Right lobe of liver (tissue), 6 donors: ENCODE results near the gene LRMDA. TPM values are rescaled to one million over a fixed set of nuclear protein-coding genes. Genes with fewer than 3 reads are reported as not detected.

Source experiments
- ATAC-seq, 4 donors: fragments of 200-7000 bp; cut with Tn5 transposase; one replicate each; pipeline ENCODE4 v1.9.1; 2020; ENCODE audit warnings: mild to moderate bottlenecking in 4 of 4, moderate library complexity in 4 of 4
- DNase-seq, 3 donors: peaks; one replicate each; pipeline ENCODE4 v3.0.0-alpha.2; 2020
- H3K27ac ChIP-seq, 3 donors: fragments of 200-600 bp; one replicate each; pipeline ENCODE4 v1.8.0; 2022
- H3K27me3 ChIP-seq, 2 donors: fragments of 200-600 bp; one replicate each; pipeline ENCODE4 v1.8.0; 2022
- H3K36me3 ChIP-seq, 4 donors: fragments of 200-600 bp; sonication (generic) in 1 of 4; one replicate each; pipeline versions ENCODE4 v1.5.1 to v1.8.0; 2017 to 2022; ENCODE audit warnings: control low read depth in 1 of 4
- H3K4me1 ChIP-seq, 4 donors: fragments of 200-600 bp; sonication (generic) in 1 of 4; one replicate each; pipeline versions ENCODE4 v1.5.1 to v1.8.0; 2017 to 2022; ENCODE audit warnings: control low read depth in 1 of 4
- H3K4me3 ChIP-seq, 3 donors: fragments of 200-600 bp; one replicate each; pipeline ENCODE4 v1.8.0; 2022
- H3K9me3 ChIP-seq, 4 donors: fragments of 200-600 bp; sonication (generic) in 1 of 4; one replicate each; pipeline versions ENCODE4 v1.5.1 to v1.8.0; 2017 to 2022; ENCODE audit warnings: control low read depth in 1 of 4
- POLR2A ChIP-seq: fragments of 450-650 bp; IDR thresholded peaks from one replicate; pipeline ENCODE4 v1.6.1; 2017; ENCODE audit warnings: antibody characterized with exemption, mild to moderate bottlenecking
- WGBS: methylation state at CpG from one replicate; pipeline ENCODE4 v1.1.6; 2018; ENCODE audit warnings: low coverage, low lambda C conversion rate; ENCODE audit not compliant: insufficient coverage; ENCODE audit errors: missing lambda C conversion rate; 5-methylcytosine and 5-hydroxymethylcytosine counted together
- intact Hi-C, 2 donors: fragments of 100-400 bp; cut with DNase I; formaldehyde crosslinking; loops; one replicate each; pipeline versions ENCODE4 v1.11.2 to v1.14.1; 2022
- total RNA-seq, 6 experiments: library from RNA; depleted of rRNA in 2 of 6; stranded (reverse); fragments of >200 nt in 2 of 6; fragmentation: NEBNext Ultra II Directional in 3 of 6; extraction: Animal tissue kit (Norgen Biotek cat#: 25700) in 3 of 6; gene quantifications; one replicate each; pipeline versions ENCODE4 v1.1.0 to v1.2.4, GENCODE V29; 2016 to 2023
- TF ChIP-seq, protein P1 (sequence below), 4 donors: fragments of 200-600 bp in 3 of 4; fragments of 450-650 bp in 1 of 4; IDR thresholded peaks; one replicate each; pipeline versions ENCODE4 v1.5.1 to v1.8.0; 2016 to 2022; ENCODE audit warnings: antibody characterized with exemption in 4 of 4, mild to moderate bottlenecking in 2 of 4
- donor health status: DM: no; HTN: yes; CAD: no.
- donor health status: DM: no; HTN: no; CAD: no.
- donor health status: DM: no; HTN: no; CAD: no.
- donor health status: DM: no; HTN: yes; CAD: no.
- donor health status: DM: no; HTN: yes; CAD: no.

The LRMDA gene
- total RNA-seq, 6 experiments from 2014 or later, result 9.9 to 19.9 (median 16.3) TPM

DNA sequence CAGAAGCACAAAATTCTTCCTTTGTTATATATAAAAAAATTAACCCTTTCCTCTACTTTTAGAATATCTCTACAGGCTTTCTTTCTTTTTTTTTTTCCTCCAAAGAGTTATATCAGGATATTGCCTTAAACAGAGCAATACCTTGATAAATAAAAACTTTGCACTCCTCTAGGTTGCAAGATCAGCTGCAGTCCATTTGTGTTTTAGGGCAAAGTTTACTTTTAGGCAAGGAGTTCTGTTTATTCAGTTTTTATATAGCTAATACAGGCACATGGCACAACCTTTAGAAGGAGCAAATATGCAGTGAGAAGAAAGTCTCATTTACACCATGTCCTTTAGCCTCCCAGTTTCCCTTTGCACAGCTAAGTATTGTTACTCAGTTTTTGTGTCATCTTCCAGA is 10.3 kb downstream of the LRMDA start:
- H3K36me3 ChIP-seq, result peaks cover 0 to 2% (median 0%) of the 10 kb centered on the region in 4 donors
- TF ChIP-seq POLR2A, result no peak
- TF ChIP-seq, protein P1, sequence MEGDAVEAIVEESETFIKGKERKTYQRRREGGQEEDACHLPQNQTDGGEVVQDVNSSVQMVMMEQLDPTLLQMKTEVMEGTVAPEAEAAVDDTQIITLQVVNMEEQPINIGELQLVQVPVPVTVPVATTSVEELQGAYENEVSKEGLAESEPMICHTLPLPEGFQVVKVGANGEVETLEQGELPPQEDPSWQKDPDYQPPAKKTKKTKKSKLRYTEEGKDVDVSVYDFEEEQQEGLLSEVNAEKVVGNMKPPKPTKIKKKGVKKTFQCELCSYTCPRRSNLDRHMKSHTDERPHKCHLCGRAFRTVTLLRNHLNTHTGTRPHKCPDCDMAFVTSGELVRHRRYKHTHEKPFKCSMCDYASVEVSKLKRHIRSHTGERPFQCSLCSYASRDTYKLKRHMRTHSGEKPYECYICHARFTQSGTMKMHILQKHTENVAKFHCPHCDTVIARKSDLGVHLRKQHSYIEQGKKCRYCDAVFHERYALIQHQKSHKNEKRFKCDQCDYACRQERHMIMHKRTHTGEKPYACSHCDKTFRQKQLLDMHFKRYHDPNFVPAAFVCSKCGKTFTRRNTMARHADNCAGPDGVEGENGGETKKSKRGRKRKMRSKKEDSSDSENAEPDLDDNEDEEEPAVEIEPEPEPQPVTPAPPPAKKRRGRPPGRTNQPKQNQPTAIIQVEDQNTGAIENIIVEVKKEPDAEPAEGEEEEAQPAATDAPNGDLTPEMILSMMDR (IDR thresholded peaks at IDR 0.05), result no peak
- no peak for DNase-seq
- intact Hi-C loops, result no loop called here
- ATAC-seq, result peak; percentile 66 to 77 (median 73)
- no peaks in the 10 kb centered on the region for H3K27me3 ChIP-seq
- no peaks in the 10 kb centered on the region for H3K9me3 ChIP-seq
- peaks cover 0 to 60% (median 16%) of the 10 kb centered on the region in 4 donors for H3K4me1 ChIP-seq
- H3K27ac ChIP-seq, result peak overlapping the region in 2 of 3 donors; percentile 60 to 70
- H3K4me3 ChIP-seq, result no peak overlapping the region

DNA sequence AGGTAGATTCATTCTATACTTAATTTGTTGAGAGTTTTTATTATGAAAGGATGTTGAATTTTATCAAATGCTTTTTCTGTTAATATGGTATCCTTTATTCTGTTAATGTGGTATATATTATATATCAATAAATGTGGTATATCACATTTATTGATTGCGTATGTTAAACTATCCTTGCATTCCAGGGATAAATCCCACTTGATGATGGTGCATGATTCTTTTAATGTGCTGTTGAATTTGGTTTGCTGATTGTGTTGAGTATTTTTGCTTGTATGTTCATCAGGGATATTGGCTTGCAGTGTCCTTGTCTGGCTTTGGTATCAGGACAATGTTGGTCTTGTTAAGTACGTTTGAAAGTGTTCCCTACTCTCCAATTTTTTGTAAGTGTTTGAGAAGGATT is 11.9 kb downstream of the LRMDA start:
- H3K4me3 ChIP-seq, result no peak overlapping the region
- DNase-seq, result no peak
- H3K36me3 ChIP-seq, result peaks cover 0 to 2% (median 0%) of the 10 kb centered on the region in 4 donors
- H3K27ac ChIP-seq, result no peak overlapping the region
- H3K9me3 ChIP-seq, result no peaks in the 10 kb centered on the region
- peaks cover 0 to 43% (median 11%) of the 10 kb centered on the region in 4 donors for H3K4me1 ChIP-seq
- no peak for ATAC-seq
- H3K27me3 ChIP-seq, result no peaks in the 10 kb centered on the region
- intact Hi-C loops, result no loop called here
- 73% methylated on average over 2 of the region's 2 CpGs for WGBS
- no peak for TF ChIP-seq POLR2A
- TF ChIP-seq, protein P1 (IDR thresholded peaks at IDR 0.05), result no peak

DNA sequence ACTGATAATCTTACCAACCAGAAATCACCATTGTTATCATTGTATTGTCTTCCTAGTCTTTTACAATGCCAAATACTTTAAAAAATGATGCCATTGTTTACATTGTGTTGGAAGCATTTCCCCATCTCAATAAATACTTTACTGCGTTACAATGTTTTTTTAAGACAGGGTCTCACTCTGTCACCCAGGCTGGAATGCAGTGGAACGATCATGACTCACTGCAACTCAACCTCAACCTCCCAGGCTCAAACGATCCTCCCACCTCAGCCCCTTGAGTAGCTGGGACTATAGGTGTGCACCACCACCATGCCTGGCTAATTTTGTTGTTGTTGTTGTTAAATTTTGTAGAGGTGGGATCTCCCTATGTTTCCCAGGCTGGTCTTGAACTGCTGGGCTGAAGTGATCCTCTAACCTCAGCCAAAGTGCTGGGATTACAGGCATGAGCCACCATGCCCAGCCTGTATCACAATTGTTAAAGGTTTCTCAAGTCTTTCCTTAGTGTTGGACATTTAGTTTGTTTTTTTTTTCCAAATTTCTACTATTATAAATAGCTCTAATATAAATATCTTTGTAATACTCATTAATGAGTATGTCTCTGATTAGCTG is 13.5 kb downstream of the LRMDA start:
- intact Hi-C loops, result no loop called here
- Histone ChIP-seq H3K4me1 (peaks cover 0 to 28% (median 6%) of the 10 kb centered on the region in 4 donors), H3K36me3 (peaks cover 0 to 2% (median 0%) of the 10 kb centered on the region in 4 donors), H3K4me3 (no peak overlapping the region), H3K27me3 (no peaks in the 10 kb centered on the region), H3K27ac (no peak overlapping the region), H3K9me3 (no peaks in the 10 kb centered on the region)
- ATAC-seq, result no peak
- TF ChIP-seq, protein P1 (IDR thresholded peaks at IDR 0.05), result no peak
- no peak for TF ChIP-seq POLR2A
- DNase-seq, result no peak
- WGBS, result 100% methylated on average over 1 of the region's 3 CpGs

DNA sequence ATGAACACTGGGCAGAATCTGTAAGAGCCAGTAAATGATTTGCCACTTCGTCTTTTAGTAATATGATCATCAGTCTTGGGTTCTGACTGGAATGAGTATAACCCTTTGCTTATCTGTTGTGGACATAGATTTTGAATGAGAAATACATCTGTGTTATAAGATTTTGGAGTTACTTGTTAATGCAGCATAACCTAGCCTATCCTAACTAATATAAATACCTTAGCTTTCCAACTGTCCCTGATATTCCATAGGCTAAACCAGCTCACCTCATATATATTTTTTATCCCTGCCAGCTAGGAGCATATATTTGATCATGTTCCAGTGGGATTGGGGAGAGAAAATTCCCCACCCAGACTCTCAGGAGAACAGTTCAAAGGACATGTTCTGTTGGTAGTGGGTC is 15.1 kb downstream of the LRMDA start:
- DNase-seq (no peak), ATAC-seq (no peak)
- no peak overlapping the region for H3K27ac ChIP-seq
- no peaks in the 10 kb centered on the region for H3K9me3 ChIP-seq
- intact Hi-C loops, result no loop called here
- TF ChIP-seq, protein P1 (IDR thresholded peaks at IDR 0.05), result no peak
- no peak for TF ChIP-seq POLR2A
- peaks cover 0 to 14% (median under 1%) of the 10 kb centered on the region in 4 donors for H3K4me1 ChIP-seq
- peaks cover 0 to 2% (median 0%) of the 10 kb centered on the region in 4 donors for H3K36me3 ChIP-seq
- H3K27me3 ChIP-seq, result no peaks in the 10 kb centered on the region
- WGBS, result 75% methylated on average over 1 of the region's 1 CpG
- H3K4me3 ChIP-seq, result no peak overlapping the region
